IPS DF 4.7 (cell line): Measurements from ENCODE around the gene CCDC136.

Source experiments
- DNase-seq: peaks from one replicate; pipeline ENCODE4 v3.0.0-alpha.2; 2013; ENCODE audit warnings: low spot score; ENCODE audit errors: extremely low read depth

The CCDC136 gene

GRCh38 chr7:128861957-128862570 is 70.3 kb downstream of the CCDC136 start:
- DNase-seq, result no peak

- DNase-seq, result no peak
Observed at GRCh38 chr7:128862571-128863432, 71.0 kb downstream of the CCDC136 start, which contains the start of gene ATP6V1F. Gene ATP6V1F, plus strand, starts transcription at chr7:128862856. Its CDS starts 49 bp downstream, at chr7:128862905.

- DNase-seq, result no peak
Observed at GRCh38 chr7:128863433-128863989, 71.7 kb downstream of the CCDC136 start.

GRCh38 chr7:128865303-128865702 is 73.5 kb downstream of the CCDC136 start:
- DNase-seq, result no peak

GRCh38 chr7:128865996-128866877 is 74.5 kb downstream of the CCDC136 start:
- no peak for DNase-seq

GRCh38 chr7:128867241-128867640 is 75.5 kb downstream of the CCDC136 start:
- no peak for DNase-seq

- DNase-seq, result no peak
Observed at GRCh38 chr7:128867842-128868623, 76.3 kb downstream of the CCDC136 start.

GRCh38 chr7:128868624-128869137 is 76.9 kb downstream of the CCDC136 start:
- no peak for DNase-seq

GRCh38 chr7:128869138-128869943 is 77.6 kb downstream of the CCDC136 start:
- no peak for DNase-seq

GRCh38 chr7:128869944-128870285 is 78.1 kb downstream of the CCDC136 start:
- DNase-seq, result no peak

- DNase-seq, result no peak
Observed at GRCh38 chr7:128871050-128871449, 79.3 kb downstream of the CCDC136 start.
